Measurements from ENCODE around the gene YWHAG.
"Not testable (repeated sequence)": the region's sequence is repeated elsewhere in the genome, so short reads cannot be mapped to it uniquely, and the experiment has no call there.

YWHAG gene

DNA sequence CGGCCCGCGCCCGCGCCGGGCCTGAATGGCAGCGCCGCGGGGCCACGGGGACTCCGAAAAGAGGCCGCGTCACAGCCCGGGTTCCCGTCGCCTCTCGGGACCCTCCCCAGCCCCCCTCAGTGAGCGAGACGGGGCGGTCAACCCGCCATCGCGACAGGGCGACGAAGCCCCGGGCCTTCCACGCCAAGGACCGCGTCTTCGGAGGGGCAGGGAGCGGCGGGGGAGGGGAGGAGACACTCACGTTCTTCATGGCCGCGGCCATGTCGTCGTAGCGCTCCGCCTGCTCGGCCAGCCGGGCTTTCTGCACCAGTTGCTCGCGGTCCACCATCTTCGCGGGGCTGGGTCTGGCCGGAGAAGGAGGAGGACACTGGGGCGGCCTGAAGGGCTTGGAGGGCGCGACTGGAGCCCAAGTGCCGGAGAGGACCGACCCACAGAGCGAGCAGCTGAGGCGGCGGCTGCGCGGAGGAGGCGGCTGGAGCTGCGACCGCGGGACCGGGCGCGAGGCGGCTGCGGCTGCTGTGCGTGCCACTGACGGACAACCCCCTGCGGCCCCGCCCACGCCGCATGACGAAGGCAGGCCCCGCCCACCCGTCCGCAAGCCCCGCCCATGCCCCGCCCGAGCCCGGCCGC lies at the start of gene YWHAG:
YWHAG (minus strand) TSS at position 511 of the 630 bp plus-strand sequence; CDS start at position 328, 183 bp downstream.
- DNase-seq, result peak; percentile 97

DNA sequence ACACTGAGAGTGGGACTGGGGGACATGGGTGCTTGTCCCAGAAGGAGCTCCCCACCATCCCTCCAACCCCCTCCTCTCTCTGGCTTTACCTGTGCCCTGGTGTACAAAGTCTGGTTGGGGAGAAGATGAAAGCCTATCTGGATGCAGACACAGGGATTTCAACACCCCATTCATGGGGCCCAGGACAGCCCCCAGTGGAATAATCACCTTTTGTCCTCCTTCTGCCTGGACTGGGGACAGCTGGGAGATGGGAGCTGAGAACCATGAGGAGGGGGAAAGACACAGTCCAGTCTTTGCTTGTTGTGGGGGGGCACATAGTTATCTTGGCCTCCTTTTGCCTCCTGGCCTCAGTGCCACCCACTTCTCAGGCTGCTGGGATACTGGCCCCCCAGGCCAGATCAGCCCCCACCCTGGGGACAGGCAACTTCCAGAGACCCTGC lies 49.4 kb upstream of the YWHAG start:
- DNase-seq, result no peak

DNA sequence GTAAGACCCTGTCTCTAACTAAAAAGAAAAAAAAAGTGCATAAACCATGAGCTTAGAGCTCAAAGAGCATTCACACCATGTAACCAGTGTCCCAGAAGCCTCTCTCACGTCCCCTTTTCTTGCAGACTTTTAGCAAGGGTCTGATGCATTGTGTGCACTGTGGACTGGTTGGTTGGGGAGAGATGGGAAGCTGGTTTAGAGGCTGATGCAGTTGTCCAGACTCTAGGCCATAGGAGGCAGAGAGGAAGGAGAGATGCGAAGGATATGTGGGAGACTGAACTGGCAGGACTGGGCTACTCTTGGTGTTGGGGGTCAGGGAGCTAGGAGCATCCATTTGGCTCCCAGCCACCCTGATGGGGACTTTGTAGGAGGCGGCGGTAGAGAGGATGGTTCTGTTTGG lies 48.9 kb upstream of the YWHAG start:
- DNase-seq, result no peak

DNA sequence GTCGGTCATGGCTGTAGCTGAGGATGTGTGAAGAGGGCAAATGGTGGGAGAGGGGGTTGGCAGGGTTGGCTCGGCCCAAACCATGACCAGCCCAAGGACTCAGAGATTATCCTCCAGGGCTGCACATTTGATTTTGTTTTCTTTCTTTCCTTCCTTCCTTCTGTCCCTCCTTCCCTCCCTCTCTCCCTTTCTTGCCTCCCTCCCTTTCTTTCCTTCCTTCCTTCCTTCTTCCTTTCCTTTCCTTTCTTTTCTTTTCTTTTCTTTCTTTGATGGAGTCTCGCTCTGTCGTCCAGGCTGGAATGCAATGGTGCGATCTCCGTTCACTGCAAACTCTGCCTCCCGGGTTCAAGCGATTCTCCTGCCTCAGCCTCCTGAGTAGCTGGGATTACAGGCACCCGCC lies 46.9 kb upstream of the YWHAG start:
- no peak for DNase-seq

DNA sequence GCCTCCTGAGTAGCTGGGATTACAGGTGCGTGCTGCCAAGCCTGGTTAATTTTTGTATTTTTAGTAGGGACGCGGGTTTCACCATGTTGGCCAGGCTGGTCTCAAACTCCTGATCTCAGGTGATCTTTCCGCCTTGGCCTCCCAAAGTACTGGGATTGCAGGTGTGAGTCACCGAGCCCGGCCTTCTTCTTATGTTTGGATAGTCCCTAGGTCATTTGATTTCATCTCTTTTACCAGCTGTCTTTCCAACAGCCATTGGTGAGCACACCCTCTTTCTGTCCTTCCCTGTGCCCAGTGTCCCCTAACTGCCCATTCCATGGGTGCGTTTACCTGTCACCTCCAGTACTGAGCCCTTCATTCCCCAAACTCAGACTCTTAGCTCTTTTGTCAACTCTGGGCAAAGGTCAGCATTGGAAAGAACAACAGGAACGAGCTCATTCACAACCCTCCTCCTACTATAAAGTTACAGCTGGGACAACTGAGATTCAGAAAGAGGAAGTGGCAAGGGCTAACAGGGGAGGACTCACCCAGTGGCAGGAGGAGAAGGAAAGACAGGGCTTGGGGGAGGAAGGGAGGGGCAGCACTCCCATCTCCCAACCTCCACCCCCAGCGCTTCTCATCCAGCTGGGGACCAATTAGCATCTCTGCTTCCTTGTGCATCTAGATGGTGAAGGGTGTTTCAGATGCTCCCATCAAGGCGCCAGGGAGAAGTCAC lies 45.1 kb upstream of the YWHAG start:
- DNase-seq, result peak; percentile 47

DNA sequence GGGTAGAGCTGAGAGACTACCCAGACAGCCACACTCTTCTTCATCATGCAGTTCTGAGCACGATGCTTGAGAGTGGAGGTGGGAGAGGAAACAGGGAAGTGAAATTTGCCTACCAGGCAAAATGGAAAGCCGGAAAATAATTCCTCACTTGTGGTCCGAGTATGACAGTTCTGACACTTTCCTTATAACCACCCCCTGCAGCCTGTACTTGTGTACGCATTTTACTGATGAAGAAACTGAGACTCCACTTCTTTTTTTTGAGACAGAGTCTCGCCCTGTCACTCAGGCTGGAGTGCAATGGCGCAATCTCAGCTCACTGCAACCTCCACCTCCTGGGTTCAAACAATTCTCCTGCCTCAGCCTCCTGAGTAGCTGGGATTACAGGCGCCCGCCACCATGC lies 44.3 kb upstream of the YWHAG start:
- not testable (repeated sequence) for DNase-seq

DNA sequence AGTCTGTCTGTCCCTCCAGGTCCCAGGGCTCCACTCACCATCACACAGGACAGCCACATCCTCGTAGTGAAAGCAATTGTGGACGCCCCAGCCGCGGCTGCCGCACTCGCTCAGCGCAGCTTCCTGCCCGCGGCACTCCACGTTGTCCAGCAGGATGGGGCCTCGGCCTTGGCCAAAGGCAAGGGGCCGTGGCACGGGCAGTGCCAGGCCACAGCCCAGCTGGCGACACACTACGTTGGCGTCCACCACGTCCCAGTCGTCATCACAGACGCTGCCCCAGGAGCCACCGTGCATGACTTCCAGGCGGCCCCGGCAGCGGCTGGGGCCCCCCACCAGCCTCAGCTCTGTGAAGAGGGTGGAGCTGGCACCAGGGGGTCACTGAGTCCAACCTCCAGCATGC lies 41.5 kb upstream of the YWHAG start:
- no peak for DNase-seq

DNA sequence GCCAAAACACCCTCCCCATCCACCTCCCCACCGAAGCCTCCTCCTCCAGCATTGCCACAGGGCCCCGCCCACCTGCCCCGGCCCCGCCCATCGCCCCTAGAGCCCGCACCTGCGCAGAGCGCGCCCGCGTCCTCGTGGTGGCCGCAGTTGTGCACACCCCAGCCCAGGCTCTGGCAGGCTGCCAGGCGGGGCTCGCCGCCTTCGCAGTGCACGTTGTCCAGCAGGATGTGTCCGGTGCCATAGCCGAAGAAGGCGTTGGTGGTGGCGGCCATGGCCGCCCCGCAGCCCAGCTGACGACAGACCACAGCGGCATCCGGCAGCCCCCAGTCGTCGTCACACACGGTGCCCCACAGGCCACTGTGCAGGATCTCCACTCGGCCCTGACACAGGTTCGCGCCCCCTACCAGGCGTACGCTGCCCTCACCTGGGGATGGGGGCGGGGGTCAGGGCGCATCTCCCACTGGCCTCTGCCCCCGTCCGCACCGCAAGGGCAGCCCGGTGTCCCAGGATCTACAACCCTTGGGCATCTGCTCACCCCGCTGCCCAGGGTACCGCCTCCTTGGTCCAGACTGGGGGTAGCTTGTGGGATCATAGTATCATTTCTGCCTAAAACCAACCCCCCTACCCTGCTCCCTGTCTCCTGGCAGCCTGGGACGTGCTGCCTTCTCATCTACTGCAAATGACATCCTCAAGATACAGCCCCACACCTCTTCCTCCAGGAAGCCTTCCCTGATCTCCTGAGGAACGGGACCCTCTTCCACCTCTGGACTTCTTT lies 38.8 kb upstream of the YWHAG start:
- DNase-seq, result peak; percentile 97

DNA sequence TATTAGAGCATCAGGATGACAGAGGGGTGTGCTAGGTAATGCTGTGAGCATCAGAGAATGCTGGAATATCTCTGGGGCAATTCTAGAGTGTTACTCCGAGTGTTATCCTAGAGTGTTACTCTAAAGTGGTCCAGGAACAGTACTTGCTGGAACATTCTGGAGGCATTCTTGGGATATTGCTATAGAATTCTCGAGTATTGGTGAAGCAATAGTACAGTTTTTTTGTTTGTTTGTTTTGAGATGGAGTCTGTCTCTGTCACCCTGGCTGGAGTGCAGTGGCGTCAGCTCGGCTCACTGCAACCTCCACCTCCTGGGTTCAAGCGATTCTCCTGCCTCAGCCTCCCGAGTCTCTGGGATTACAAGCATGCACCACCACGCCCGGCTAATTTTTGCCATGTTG lies 38.1 kb upstream of the YWHAG start:
- no peak for DNase-seq

DNA sequence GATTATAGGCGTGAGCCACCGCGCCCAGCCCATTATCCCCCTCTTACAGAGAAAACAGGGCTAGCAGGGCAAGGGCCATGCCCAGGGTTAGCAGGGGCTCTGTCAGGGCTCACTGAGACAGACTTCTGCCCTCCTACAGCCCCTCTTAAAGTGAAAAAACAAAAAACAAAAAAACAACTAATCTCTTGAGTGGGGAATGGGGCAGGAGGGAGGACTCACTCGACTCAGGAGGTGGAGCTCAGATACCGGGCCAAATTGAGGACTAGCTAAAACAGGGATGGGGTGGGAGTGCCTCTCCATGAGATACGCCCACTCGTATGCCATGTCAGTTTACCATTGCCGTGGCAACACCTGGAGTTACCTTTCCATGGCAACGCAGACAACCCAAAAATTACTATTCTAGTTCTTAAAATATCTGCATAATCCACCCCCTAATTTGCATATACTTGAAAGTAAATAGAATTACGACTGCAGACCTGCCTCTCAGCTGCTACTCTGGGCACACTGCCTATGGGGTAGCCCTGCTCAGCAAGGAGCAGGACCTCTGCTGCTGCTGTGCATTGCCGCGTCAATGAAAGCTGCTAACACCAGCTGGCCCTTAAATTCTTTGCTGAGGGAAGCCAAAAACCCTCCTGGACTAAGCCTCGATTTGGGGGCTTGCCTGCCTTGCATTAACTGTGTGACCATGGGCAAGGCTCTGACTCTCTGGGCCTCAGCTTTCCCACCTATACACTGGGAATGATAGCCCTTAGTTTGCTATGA lies 37.4 kb upstream of the YWHAG start:
- DNase-seq, result peak; percentile 66

DNA sequence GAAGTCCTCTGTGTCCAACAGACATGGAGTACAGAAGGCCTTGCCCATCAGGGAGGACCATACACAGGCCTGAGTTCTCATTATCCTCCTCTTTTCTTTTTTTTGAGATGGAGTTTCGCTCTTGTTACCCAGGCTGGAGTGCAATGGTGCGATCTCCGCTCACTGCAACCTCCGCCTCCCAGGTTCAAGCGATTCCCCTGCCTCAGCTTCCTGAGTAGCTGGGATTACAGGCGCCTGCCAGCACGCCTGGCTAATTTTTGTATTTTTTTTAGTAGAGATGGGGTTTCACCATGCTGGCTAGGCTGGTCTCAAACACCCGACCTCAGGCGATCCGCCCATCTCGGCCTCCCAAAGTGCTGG lies 36.8 kb upstream of the YWHAG start:
- DNase-seq, result not testable (repeated sequence)

DNA sequence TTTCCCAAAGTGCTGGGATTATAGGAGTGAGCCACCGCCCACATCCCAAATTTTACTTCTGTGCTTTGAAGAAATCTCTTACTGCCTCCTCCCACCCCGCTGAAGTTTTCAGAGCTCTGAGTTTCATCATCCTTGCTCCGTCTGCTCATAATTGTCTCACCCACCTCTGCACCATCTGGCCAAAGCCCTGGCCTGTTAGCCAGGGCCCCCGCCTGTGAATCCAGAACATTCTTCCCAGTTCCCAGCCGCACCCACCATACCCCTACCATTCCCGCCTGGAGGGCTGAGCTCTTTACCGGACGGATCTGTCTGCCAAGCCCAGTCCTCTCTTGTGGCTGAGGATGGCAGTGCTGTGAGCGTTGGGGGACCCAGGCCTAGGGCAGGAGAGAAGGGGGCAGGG lies 36.2 kb upstream of the YWHAG start:
- DNase-seq, result no peak

DNA sequence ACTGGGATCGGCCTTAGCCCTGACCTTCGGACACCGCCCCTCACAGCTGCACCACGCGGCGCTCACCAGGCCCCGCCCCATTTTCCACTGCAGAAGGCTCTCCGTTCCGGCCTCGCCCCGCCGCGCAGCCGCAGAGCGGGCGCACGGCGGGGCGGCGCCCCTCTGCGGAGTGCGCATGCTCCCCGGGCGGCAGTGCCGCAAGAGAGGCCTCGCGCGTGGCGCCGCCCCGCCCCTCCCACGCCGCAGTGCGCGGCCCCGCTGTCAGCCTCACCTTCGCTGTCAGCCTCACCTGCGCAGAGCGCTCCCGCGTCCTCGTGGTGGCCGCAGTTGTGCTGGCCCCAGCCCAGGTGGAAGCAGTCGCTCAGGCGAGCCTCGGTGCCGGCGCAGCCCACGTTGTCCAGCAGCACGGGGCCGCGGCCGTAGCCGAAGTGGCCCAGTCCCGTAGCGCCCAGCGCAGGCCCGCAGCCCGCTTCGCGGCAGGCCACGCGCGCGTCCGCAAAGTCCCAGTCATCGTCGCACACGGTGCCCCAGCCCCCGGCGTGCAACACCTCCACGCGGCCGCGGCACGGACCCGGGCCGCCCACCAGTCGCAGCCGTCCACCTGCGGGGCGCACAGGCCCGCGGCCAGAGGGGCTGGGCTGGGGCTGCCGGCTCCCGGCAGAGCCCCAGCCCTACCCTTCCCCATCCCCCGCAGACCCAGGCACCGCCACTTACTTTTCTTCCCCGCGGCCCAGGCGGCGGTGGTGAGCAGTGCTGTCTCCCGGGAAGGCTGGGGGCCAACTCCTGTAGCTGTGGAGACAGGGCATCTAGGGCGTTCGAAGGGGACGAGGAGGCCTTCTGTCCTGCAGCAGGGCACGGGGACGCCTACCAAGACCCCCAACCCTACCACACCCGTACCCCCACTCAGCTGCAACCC lies 34.6 kb upstream of the YWHAG start:
- peak; percentile 98 for DNase-seq

DNA sequence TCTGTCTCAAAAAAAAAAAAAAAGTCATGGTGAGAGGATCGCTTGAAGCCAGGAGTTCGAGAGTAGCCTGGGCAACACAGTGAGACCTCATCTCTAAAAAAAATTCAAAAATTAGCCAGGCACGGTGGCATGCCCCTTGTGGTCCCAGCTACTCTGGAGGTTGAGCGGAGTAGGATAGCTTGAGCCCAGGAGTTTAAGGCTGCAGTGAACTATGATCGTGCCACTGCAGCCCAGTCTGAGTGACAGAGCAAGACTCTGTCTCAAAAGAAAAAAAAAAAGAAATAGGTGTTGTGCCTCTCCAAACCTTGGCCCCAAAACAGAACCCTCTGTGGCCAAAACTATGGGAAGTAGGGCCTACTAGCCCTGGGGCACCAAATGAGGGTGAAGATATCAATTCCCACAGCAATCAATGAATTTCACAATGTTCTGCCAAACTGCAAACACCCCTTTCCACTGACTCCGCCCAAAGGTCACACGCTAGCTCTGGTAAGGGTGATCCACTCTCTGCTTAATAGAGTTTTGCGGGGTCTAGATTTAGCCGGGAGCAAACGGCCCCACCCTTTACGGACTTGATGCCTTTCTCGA lies 33.8 kb upstream of the YWHAG start:
- DNase-seq, result peak; percentile 56

DNA sequence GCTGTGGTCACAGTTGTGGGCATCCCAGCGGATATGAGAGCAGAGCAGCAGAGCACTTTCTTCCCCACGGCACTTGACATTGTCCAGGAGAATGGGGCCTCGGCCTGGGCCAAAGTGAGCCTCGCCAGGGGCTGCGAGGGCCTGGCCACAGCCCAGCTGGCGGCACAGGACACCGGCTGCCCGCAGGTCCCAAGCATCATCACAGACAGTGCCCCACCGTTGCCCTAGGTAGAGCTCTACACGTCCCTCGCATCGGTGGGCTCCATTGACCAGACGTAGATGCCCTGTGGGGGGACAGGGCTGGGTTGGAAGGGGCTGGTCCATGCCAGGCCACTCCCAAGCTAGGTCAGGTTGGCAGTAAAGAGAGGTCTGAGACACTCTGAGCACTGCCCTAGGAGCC lies 31.3 kb upstream of the YWHAG start:
- no peak for DNase-seq

DNA sequence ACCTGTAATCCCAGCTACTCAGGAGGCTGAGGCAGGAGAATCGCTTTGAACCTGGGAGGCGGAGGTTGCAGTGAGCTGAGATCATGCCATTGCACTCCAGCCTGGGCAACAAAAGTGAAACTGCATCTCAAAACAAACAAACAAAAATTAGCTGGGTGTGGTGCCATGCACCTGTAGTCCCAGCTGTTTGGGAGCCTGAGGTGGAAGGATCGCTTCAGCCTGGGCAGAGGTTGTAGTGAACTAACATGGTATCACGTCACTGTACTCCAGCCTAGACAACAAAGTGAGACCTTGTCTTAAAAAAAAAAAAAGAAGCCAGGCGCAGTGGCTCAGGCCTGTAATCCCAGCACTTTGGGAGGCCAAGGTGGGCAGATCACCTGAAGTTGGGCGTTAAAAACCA lies 29.0 kb upstream of the YWHAG start:
- DNase-seq, result peak; percentile 55

DNA sequence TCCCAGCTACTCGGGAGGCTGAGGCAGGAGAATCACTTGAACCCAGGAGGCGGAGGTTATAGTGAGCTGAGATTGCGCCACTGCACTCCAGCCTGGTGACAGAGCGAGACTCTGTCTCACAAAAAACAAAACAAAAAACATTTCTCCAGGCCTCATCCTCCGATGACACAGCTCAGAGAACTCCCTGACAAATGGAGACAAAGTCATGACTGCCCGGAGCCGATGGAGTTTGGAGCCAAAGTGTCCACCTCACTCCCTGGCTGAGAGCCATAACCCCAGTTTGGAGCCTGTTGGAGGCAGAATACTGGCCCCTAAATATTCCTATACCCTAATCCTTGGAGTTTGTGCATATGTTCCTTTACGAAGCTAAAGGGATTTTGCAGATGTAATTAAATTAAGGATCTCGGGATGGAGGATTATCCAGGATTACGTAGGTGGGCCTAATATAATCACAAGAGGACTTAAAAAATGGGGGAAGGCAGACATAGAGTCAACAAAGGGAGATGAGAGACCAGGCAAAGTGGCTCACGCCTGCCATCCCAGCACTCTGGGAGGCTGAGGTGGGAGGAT lies 28.0 kb upstream of the YWHAG start:
- no peak for DNase-seq

DNA sequence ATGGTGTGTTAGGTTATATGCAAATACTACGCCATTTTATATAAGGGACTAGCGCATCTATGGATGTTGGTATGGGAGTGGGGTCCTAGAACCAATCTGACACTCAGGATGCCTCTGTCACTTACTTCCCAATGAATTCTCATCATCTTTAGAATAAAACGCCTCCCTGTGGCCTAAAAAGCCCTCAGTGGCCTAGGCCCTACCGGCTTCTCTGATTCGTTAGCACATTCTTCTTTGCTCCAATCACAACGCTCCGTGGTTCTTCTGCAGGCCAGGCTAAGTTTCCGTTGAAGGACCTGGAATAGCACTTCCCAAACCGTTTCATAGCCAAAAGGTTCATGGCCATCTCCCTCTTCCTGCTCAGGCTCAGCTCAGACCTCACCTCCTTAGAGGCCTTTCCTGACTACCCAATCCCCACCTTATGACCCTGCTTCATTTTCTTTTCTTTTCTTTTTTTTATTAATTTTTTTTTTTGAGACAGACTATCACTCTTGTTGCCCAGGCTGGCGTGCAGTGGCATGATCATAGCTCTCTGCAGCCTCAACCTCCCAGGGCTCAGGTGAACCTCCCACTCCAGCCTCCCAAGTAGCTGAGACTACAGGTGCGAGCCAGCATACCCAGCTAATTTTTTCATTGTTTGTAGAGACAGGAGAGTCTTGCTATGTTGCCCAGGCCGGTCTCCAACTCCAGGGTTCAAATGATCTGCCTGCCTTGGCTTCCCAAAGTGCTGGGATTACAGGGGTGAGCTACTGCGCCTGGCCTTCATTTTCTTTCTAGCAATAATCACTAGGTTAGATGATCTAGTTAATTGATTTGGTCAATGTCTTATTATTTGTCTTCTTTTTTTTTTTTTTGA lies 24.5 kb upstream of the YWHAG start:
- DNase-seq, result peak; percentile 33

DNA sequence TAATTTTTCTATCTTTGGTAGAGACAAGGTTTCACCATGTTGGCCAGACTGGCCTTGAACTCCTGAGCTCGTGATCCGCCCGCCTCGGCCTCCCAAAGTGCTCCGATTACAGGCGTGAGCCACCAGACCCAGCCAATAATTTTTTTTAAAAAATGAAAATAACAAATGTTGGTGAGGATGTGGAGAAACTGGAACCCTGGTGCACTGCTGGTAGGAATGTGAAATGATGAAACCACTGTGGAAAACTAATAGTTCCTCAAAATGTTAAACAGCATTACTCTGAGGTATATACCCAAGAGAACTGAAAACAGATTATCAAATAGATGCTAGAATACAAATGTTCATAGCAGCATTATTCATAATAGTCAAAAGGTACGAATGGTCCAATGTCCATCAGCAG lies 23.0 kb upstream of the YWHAG start:
- no peak for DNase-seq

DNA sequence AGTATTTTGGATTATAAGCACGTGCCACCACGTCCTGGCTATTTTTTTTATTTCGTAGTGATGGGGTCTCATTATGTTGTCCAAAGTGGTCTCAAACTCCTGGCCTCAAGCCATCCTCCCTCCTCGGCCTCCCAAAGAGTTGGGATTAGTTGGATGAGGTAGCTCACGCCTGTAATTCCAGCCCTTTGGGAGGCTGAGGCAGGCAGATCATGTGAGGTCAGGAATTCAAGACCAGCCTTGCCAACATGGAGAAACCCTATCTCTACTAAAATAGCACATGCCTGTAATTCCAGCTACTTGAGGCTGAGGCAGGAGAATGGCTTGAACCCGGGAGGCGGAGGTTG lies 21.8 kb upstream of the YWHAG start:
- DNase-seq, result no peak
